H9 (cell line): ENCODE results near the gene AP1S3. TPM values are rescaled to one million over a fixed set of nuclear protein-coding genes. Genes with fewer than 3 reads are reported as not detected.

ENCODE experiments used
- DNase-seq: peaks from one replicate; pipeline ENCODE4 v3.0.0-alpha.2; 2017
- H2AFZ ChIP-seq: one replicate; pipeline ENCODE4 v1.6.1; 2013; ENCODE audit warnings: mild to moderate bottlenecking, low read length, control low read depth, moderate library complexity
- H2AK5ac ChIP-seq: 2 replicates; pipeline ENCODE4 v1.6.1; 2013; ENCODE audit warnings: low read length, control low read depth, mixed read lengths; ENCODE audit not compliant: insufficient read length
- H2BK120ac ChIP-seq: one replicate; pipeline ENCODE4 v1.6.1; 2013; ENCODE audit warnings: low read depth, mild to moderate bottlenecking, low read length, control low read depth, inconsistent platforms; ENCODE audit not compliant: poor library complexity, severe bottlenecking
- H2BK12ac ChIP-seq: 2 replicates; pipeline ENCODE4 v1.6.1; 2013; ENCODE audit warnings: low read length, control low read depth, mixed read lengths, low read depth; ENCODE audit not compliant: insufficient read length
- H2BK15ac ChIP-seq: 2 replicates; pipeline ENCODE4 v1.6.1; 2013; ENCODE audit warnings: low read depth, low read length, control low read depth
- H2BK20ac ChIP-seq: one replicate; pipeline ENCODE4 v1.6.1; 2013; ENCODE audit warnings: low read depth, mild to moderate bottlenecking, low read length, control low read depth, inconsistent platforms; ENCODE audit not compliant: poor library complexity, severe bottlenecking
- H2BK5ac ChIP-seq: 2 replicates; pipeline ENCODE4 v1.6.1; 2013; ENCODE audit warnings: low read length, control low read depth, mixed read lengths; ENCODE audit not compliant: insufficient read length
- H3K14ac ChIP-seq: 2 replicates; pipeline ENCODE4 v1.6.1; 2013; ENCODE audit warnings: low read length, control low read depth; ENCODE audit not compliant: insufficient read depth
- H3K18ac ChIP-seq: 2 replicates; pipeline ENCODE4 v1.6.1; 2013; ENCODE audit warnings: low read depth, mild to moderate bottlenecking, mixed read lengths, low read length, control low read depth; ENCODE audit not compliant: insufficient read length
- H3K23ac ChIP-seq: 2 replicates; pipeline ENCODE4 v1.6.1; 2013; ENCODE audit warnings: low read length, control low read depth, mixed read lengths, low read depth; ENCODE audit not compliant: insufficient read length
- H3K23me2 ChIP-seq: 2 replicates; pipeline ENCODE4 v1.6.1; 2013; ENCODE audit warnings: low read depth, mild to moderate bottlenecking, mixed read lengths, low read length, control low read depth; ENCODE audit not compliant: insufficient read length, poor library complexity, severe bottlenecking
- H3K27ac ChIP-seq: 2 replicates; pipeline ENCODE4 v1.5.1; 2013; ENCODE audit warnings: low read length, control low read depth, mixed read lengths, low read depth; ENCODE audit not compliant: insufficient read length
- H3K27me3 ChIP-seq: 2 replicates; pipeline ENCODE4 v1.6.1; 2013; ENCODE audit warnings: low read length, control low read depth, inconsistent platforms; ENCODE audit not compliant: insufficient read depth
- H3K4ac ChIP-seq: 2 replicates; pipeline ENCODE4 v1.6.1; 2013; ENCODE audit warnings: low read depth, mild to moderate bottlenecking, control low read depth, inconsistent platforms, low read length, moderate library complexity
- H3K4me1 ChIP-seq: 2 replicates; pipeline ENCODE4 v1.6.1; 2013; ENCODE audit warnings: low read length, control low read depth, inconsistent platforms; ENCODE audit not compliant: insufficient read depth
- H3K4me2 ChIP-seq: 2 replicates; pipeline ENCODE4 v1.6.1; 2013; ENCODE audit warnings: low read length, control low read depth, mixed read lengths; ENCODE audit not compliant: insufficient read length, insufficient read depth
- H3K56ac ChIP-seq: 2 replicates; pipeline ENCODE4 v1.6.1; 2013; ENCODE audit warnings: low read depth, mild to moderate bottlenecking, mixed read lengths, low read length, control low read depth; ENCODE audit not compliant: insufficient read length
- H3K79me1 ChIP-seq: 2 replicates; pipeline ENCODE4 v1.6.1; 2013; ENCODE audit warnings: low read depth, mild to moderate bottlenecking, moderate library complexity, low read length, control low read depth, inconsistent platforms; ENCODE audit not compliant: insufficient read depth, poor library complexity, severe bottlenecking
- H3K79me2 ChIP-seq: 2 replicates; pipeline ENCODE4 v1.6.1; 2013; ENCODE audit warnings: low read length, control low read depth, inconsistent platforms; ENCODE audit not compliant: insufficient read depth
- H3K9ac ChIP-seq: 2 replicates; pipeline ENCODE4 v1.6.1; 2013; ENCODE audit warnings: low read length, control low read depth, mixed read lengths; ENCODE audit not compliant: insufficient read length; ENCODE audit errors: extremely low read depth
- H3K9me3 ChIP-seq: one replicate; pipeline ENCODE4 v1.6.1; 2013; ENCODE audit warnings: low read depth, low read length, inconsistent platforms; ENCODE audit not compliant: control insufficient read depth
- H3T11ph ChIP-seq: one replicate; pipeline ENCODE4 v1.6.1; 2013; ENCODE audit warnings: mild to moderate bottlenecking, low read length, control low read depth, inconsistent platforms
- H4K20me1 ChIP-seq: one replicate; pipeline ENCODE4 v1.6.1; 2013; ENCODE audit not compliant: control insufficient read depth, insufficient read length, insufficient read depth
- H4K5ac ChIP-seq: 2 replicates; pipeline ENCODE4 v1.6.1; 2013; ENCODE audit warnings: low read depth, mild to moderate bottlenecking, mixed read lengths, low read length, control low read depth; ENCODE audit not compliant: insufficient read length
- H4K8ac ChIP-seq: replicated peaks from 2 replicates; pipeline ENCODE4 v1.6.1; 2013; ENCODE audit warnings: low read length, control low read depth, mixed read lengths, low read depth; ENCODE audit not compliant: insufficient read length
- H4K91ac ChIP-seq: 2 replicates; pipeline ENCODE4 v1.6.1; 2013; ENCODE audit warnings: low read depth, mild to moderate bottlenecking, moderate library complexity, mixed read lengths, low read length, control low read depth; ENCODE audit not compliant: insufficient read length
- H3K27ac Mint-ChIP-seq, 3 experiments: 2 replicates in 2 of 3; 3 replicates in 1 of 3; pipeline ENCODE4 v1.8.0; 2020 to 2021; ENCODE audit warnings: mixed read lengths in 3 of 3, mild to moderate bottlenecking in 1 of 3, moderate library complexity in 1 of 3
- H3K27me3 Mint-ChIP-seq: 2 replicates; pipeline ENCODE4 v1.8.0; 2021; ENCODE audit warnings: low read depth, mild to moderate bottlenecking, moderate library complexity, mixed read lengths
- H3K36me3 Mint-ChIP-seq, 3 experiments: 2 replicates in 2 of 3; 3 replicates in 1 of 3; pipeline ENCODE4 v1.8.0; 2020 to 2021; ENCODE audit warnings: low read depth in 3 of 3, mixed read lengths in 3 of 3; ENCODE audit not compliant: insufficient read depth in 1 of 3
- H3K4me1 Mint-ChIP-seq, 2 experiments: 2 replicates each; pipeline ENCODE4 v1.8.0; 2020; ENCODE audit warnings: mixed read lengths in 2 of 2
- H3K4me3 Mint-ChIP-seq, 2 experiments: 2 replicates in 1 of 2; 3 replicates in 1 of 2; pipeline ENCODE4 v1.8.0; 2020 to 2021; ENCODE audit warnings: mild to moderate bottlenecking in 2 of 2, mixed read lengths in 2 of 2, moderate library complexity in 1 of 2
- H3K9me3 Mint-ChIP-seq, 2 experiments: 2 replicates in 1 of 2; 3 replicates in 1 of 2; pipeline ENCODE4 v1.8.0; 2020; ENCODE audit warnings: mild to moderate bottlenecking in 2 of 2, mixed read lengths in 2 of 2, moderate library complexity in 1 of 2
- CTCF ChIP-seq: fragments of 200-600 bp; sonication (generic); conservative IDR thresholded peaks from 3 replicates; pipeline ENCODE4 v1.8.0; 2021; ENCODE audit warnings: antibody characterized with exemption, mild to moderate bottlenecking
- WGBS: extraction: QIAGEN DNeasy Blood & Tissue Kit; methylation state at CpG from one replicate; pipeline ENCODE4 v1.1.7; 2013; ENCODE audit warnings: missing lambda C conversion rate, low lambda C conversion rate, mixed read lengths; ENCODE audit not compliant: insufficient read length; ENCODE audit errors: extremely low coverage; 5-methylcytosine and 5-hydroxymethylcytosine counted together
- total RNA-seq: library from RNA; stranded (reverse); gene quantifications from 2 replicates; pipeline ENCODE4 v1.2.1, GENCODE V29; 2021

Gene AP1S3
- total RNA-seq, 1 experiment from 2014 or later, result 8.7 TPM

GRCh38 chr2:223722226-223722625, 115.2 kb downstream of the AP1S3 start:
- Histone ChIP-seq H2BK120ac (no peak overlapping the region), H2AK5ac (no peak overlapping the region), H3K79me1 (peaks cover 2% of the 10 kb centered on the region), H4K8ac (no peak overlapping the region), H2AFZ (no peak overlapping the region), H3K14ac (no peak overlapping the region), H2BK5ac (no peak overlapping the region), H3K23me2 (peaks cover 8% of the 10 kb centered on the region), H3K4ac (no peak overlapping the region), H2BK20ac (no peak overlapping the region), H4K20me1 (no peaks in the 10 kb centered on the region), H2BK15ac (no peak overlapping the region), H3K27ac (no peak overlapping the region), H4K91ac (no peak overlapping the region), H3K56ac (no peak overlapping the region), H3K27me3 (no peaks in the 10 kb centered on the region), H3K23ac (no peak overlapping the region), H3T11ph (no peak overlapping the region), H3K4me1 (peaks cover 7% of the 10 kb centered on the region; the same call in 1 of the 2 replicates), H3K18ac (no peak overlapping the region), H3K4me2 (peak overlapping the region; percentile 95), H4K5ac (no peak overlapping the region), H3K9ac (peak overlapping the region; percentile 81), H3K9me3 (no peaks in the 10 kb centered on the region), H3K79me2 (peaks cover 13% of the 10 kb centered on the region; the same call in 1 of the 2 replicates), H2BK12ac (no peak overlapping the region)
- H3K4me3 Mint-ChIP-seq, result peak overlapping the region in 1 of 2 experiments; percentile 91; a peak in 3 of 5 replicates
- H3K4me1 Mint-ChIP-seq, result peaks cover 47 to 58% of the 10 kb centered on the region in 2 experiments
- no peaks in the 10 kb centered on the region for H3K27me3 Mint-ChIP-seq
- H3K9me3 Mint-ChIP-seq, result peaks cover 16% of the 10 kb centered on the region in 2 experiments
- no peak for TF ChIP-seq CTCF
- peak overlapping the region in 2 of 3 experiments; percentile 15 to 79; a peak in 3 of 7 replicates for H3K27ac Mint-ChIP-seq
- no CpG with 5 or more reads among the region's 9 CpGs for WGBS
- H3K36me3 Mint-ChIP-seq, result peaks cover 23 to 56% (median 34%) of the 10 kb centered on the region in 3 experiments
- no peak for DNase-seq
